ENCODE data around the gene MAP1LC3B.

DNA sequence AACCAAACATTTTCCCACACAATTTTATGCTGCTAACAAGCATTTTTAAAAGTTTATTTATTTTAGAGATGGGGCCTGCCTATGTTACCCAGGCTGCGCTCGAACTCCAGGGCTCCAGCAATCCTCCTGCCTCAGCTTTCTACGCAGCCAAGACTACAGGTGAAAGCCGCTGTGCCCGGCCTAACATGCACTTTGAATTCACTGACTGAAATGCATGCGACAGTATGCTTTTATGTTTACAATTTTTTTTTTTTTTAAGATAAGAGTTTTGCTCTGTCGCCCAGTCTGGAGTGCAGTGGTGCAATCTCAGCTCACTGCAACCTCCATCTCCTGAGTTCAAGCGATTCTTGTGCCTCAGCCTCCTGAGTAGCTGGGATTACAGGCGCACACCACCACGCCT is 47.8 kb downstream of the MAP1LC3B start:
- TF ChIP-seq TAF1 (IDR thresholded peaks at IDR 0.05; ENCODE audit: borderline replicate concordance, insufficient read depth, low read length) (no peak), POLR2AphosphoS5 (IDR thresholded peaks at IDR 0.05; ENCODE audit: low read depth, low read length) (no peak), SIN3A (IDR thresholded peaks at IDR 0.05; ENCODE audit: borderline replicate concordance, insufficient read depth, low read length) (no peak), FOXP2 (optimal IDR thresholded peaks at IDR 0.05; ENCODE audit: borderline replicate concordance, extremely low read depth, extremely low read length, insufficient read depth) (no peak)
- TF ChIP-seq, protein P1, sequence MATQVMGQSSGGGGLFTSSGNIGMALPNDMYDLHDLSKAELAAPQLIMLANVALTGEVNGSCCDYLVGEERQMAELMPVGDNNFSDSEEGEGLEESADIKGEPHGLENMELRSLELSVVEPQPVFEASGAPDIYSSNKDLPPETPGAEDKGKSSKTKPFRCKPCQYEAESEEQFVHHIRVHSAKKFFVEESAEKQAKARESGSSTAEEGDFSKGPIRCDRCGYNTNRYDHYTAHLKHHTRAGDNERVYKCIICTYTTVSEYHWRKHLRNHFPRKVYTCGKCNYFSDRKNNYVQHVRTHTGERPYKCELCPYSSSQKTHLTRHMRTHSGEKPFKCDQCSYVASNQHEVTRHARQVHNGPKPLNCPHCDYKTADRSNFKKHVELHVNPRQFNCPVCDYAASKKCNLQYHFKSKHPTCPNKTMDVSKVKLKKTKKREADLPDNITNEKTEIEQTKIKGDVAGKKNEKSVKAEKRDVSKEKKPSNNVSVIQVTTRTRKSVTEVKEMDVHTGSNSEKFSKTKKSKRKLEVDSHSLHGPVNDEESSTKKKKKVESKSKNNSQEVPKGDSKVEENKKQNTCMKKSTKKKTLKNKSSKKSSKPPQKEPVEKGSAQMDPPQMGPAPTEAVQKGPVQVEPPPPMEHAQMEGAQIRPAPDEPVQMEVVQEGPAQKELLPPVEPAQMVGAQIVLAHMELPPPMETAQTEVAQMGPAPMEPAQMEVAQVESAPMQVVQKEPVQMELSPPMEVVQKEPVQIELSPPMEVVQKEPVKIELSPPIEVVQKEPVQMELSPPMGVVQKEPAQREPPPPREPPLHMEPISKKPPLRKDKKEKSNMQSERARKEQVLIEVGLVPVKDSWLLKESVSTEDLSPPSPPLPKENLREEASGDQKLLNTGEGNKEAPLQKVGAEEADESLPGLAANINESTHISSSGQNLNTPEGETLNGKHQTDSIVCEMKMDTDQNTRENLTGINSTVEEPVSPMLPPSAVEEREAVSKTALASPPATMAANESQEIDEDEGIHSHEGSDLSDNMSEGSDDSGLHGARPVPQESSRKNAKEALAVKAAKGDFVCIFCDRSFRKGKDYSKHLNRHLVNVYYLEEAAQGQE (IDR thresholded peaks at IDR 0.05; ENCODE audit: insufficient read depth in 1 of 2, low read depth in 2 of 2, low read length in 2 of 2) = no peak

Measured in PFSK-1 (cell line).